Endothelial cell of umbilical vein (primary cell): ENCODE results near the gene TRIM2. TPM values are rescaled to one million over a fixed set of nuclear protein-coding genes. Genes with fewer than 3 reads are reported as not detected.

ENCODE experiments used
- BruUV-seq: library from RNA; stranded (reverse); fragments of 400-500 nt; replicated peaks from 2 replicates; lab custom pipeline; 2021; lab: Mats Ljungman, UMichigan
- CTCF ChIA-PET: fragments of 300-600, 350-600 bp; sonication (Branson Sonifier 250); formaldehyde crosslinking; loops from one replicate; lab custom pipeline; 2021; ENCODE audit warnings: antibody characterized with exemption, inconsistent platforms; lab: Charles Lee
- POLR2A ChIA-PET: fragments of 300-600, 350-600 bp; sonication (Branson Sonifier 250); formaldehyde crosslinking; loops from one replicate; lab custom pipeline; 2021; ENCODE audit warnings: antibody characterized with exemption, inconsistent platforms; lab: Charles Lee
- DNase-seq: peaks from one replicate; pipeline ENCODE4 v3.0.0-alpha.2; 2011; ENCODE audit warnings: low read depth, low spot score
- FAIRE-seq: peaks from 2 replicates; lab custom pipeline; 2011; peaks lifted over from hg19 to GRCh38; lab: Jason Lieb, UNC
- H2AFZ ChIP-seq: 2 replicates; pipeline ENCODE4 v1.6.0; 2012; ENCODE audit warnings: low read depth, low read length, control low read depth, inconsistent platforms
- H3K27ac ChIP-seq: 2 replicates; pipeline ENCODE4 v1.5.1; 2011; ENCODE audit warnings: low read depth, mild to moderate bottlenecking, control low read depth, low read length, moderate library complexity; ENCODE audit not compliant: insufficient read depth
- H3K27me3 ChIP-seq, 2 experiments: 2 replicates each; pipeline versions ENCODE4 v1.6.0 to v1.6.1; 2011; ENCODE audit warnings: low read length in 2 of 2, mixed read lengths in 1 of 2; ENCODE audit not compliant: control insufficient read depth in 2 of 2, insufficient read depth in 2 of 2
- H3K36me3 ChIP-seq, 2 experiments: 2 replicates in 1 of 2; 3 replicates in 1 of 2; pipeline ENCODE4 v1.5.1; 2011; ENCODE audit warnings: low read length in 2 of 2, mild to moderate bottlenecking in 1 of 2, moderate library complexity in 1 of 2; ENCODE audit not compliant: control insufficient read depth in 2 of 2, insufficient read depth in 2 of 2; ENCODE audit errors: extremely low read depth in 1 of 2
- H3K4me1 ChIP-seq: 3 replicates; pipeline ENCODE4 v1.5.1; 2011; ENCODE audit warnings: mild to moderate bottlenecking, low read length; ENCODE audit not compliant: control insufficient read depth, insufficient read depth; ENCODE audit errors: extremely low read depth
- H3K4me2 ChIP-seq: 2 replicates; pipeline ENCODE4 v1.6.1; 2011; ENCODE audit warnings: low read length, control low read depth, mixed read lengths; ENCODE audit not compliant: insufficient read depth
- H3K4me3 ChIP-seq, 3 experiments: fragments of 200-600 bp in 1 of 3; sonication (generic), shearing (Covaris generic) in 1 of 3; replicated peaks in 1 of 3; 2 replicates each; pipeline ENCODE4 v1.5.1; 2011 to 2016; ENCODE audit warnings: control low read depth in 3 of 3, low read length in 3 of 3, mild to moderate bottlenecking in 2 of 3, inconsistent platforms in 1 of 3, low read depth in 1 of 3, moderate library complexity in 1 of 3; ENCODE audit not compliant: insufficient read depth in 1 of 3
- H3K79me2 ChIP-seq: 2 replicates; pipeline ENCODE4 v1.6.0; 2012; ENCODE audit warnings: low read length, inconsistent platforms; ENCODE audit not compliant: control insufficient read depth, insufficient read depth
- H3K9ac ChIP-seq: replicated peaks from 2 replicates; pipeline ENCODE3; 2011; ENCODE audit warnings: low read length, control low read depth; ENCODE audit not compliant: insufficient read depth; ENCODE audit errors: extremely low read depth
- H3K9me1 ChIP-seq: replicated peaks from 3 replicates; pipeline ENCODE4 v1.6.0; 2011; ENCODE audit warnings: mild to moderate bottlenecking, low read length; ENCODE audit not compliant: control insufficient read depth, insufficient read depth; ENCODE audit errors: extremely low read depth
- H3K9me3 ChIP-seq: replicated peaks from 2 replicates; pipeline ENCODE4 v1.5.1; 2012; ENCODE audit warnings: low read length, inconsistent platforms; ENCODE audit not compliant: control insufficient read depth, insufficient read depth
- H4K20me1 ChIP-seq: replicated peaks from 2 replicates; pipeline ENCODE3; 2011; ENCODE audit warnings: mild to moderate bottlenecking, low read length; ENCODE audit not compliant: control insufficient read depth, insufficient read depth; ENCODE audit errors: extremely low read depth
- EZH2 ChIP-seq: IDR thresholded peaks from 2 replicates; pipeline ENCODE4 v1.6.1; 2012; ENCODE audit warnings: borderline replicate concordance, low read depth, mild to moderate bottlenecking, moderate library complexity, low read length, inconsistent platforms; ENCODE audit not compliant: severe bottlenecking
- FOS ChIP-seq: IDR thresholded peaks from 2 replicates; pipeline ENCODE4 v1.6.1; 2011; ENCODE audit warnings: mild to moderate bottlenecking, low read length, moderate library complexity, borderline replicate concordance; ENCODE audit not compliant: insufficient read depth
- GATA2 ChIP-seq: IDR thresholded peaks from 2 replicates; pipeline ENCODE4 v1.7.0; 2011; ENCODE audit warnings: low read depth, mild to moderate bottlenecking, moderate library complexity, mixed read lengths, low read length; ENCODE audit not compliant: insufficient read length, insufficient read depth
- JUN ChIP-seq: IDR thresholded peaks from 2 replicates; pipeline ENCODE4 v1.6.1; 2011; ENCODE audit warnings: borderline replicate concordance, low read depth; ENCODE audit not compliant: insufficient read length, insufficient read depth
- MYC ChIP-seq: IDR thresholded peaks from one replicate; pipeline ENCODE4 v1.6.1; 2011; ENCODE audit warnings: mild to moderate bottlenecking, low read depth, low read length
- POLR2A ChIP-seq: IDR thresholded peaks from 2 replicates; pipeline ENCODE4 v1.6.1; 2012; ENCODE audit warnings: low read depth, mild to moderate bottlenecking, control low read depth, low read length
- POLR2AphosphoS5 ChIP-seq: IDR thresholded peaks from 2 replicates; pipeline ENCODE4 v1.6.1; 2012; ENCODE audit warnings: low read depth, mild to moderate bottlenecking, control low read depth, low read length, moderate library complexity; ENCODE audit not compliant: insufficient read depth
- dilution Hi-C: fragments of 300-500 bp; cut with MboI; formaldehyde crosslinking; loops from one replicate; pipeline ENCODE4 v1.15.0; 2019; ENCODE audit warnings: low sequenced_read_pairs; ENCODE audit not compliant: extremely low pct_ligation_motif_present
- intact Hi-C: fragments of 100-400 bp; cut with micrococcal nuclease; formaldehyde crosslinking; loops from one replicate; pipeline ENCODE4 v1.10.0; 2022
- polyA plus RNA-seq, 4 experiments: library from polyadenylated mRNA; depleted of rRNA in 3 of 4; stranded (reverse) in 3 of 4; unstranded in 1 of 4; fragments of >200 nt; gene quantifications; 2 replicates each; pipeline versions ENCODE4 v1.2.1 to v1.2.3, GENCODE V29; 2011 to 2012; ENCODE audit warnings: missing spikeins in 1 of 4
- total RNA-seq: library from RNA; stranded (reverse); gene quantifications from 2 replicates; pipeline ENCODE4 v1.2.3, GENCODE V29; 2021
- TF ChIP-seq, protein P1 (sequence below): IDR thresholded peaks from 2 replicates; pipeline ENCODE4 v1.6.1; 2011; ENCODE audit not compliant: insufficient read depth, insufficient read length
- TF ChIP-seq, protein P2 (sequence below), 2 donors: IDR thresholded peaks; 1 replicate in 1 of 2; 2 replicates in 1 of 2; pipeline ENCODE4 v1.5.1; 2011; ENCODE audit warnings: low read length in 2 of 2, mild to moderate bottlenecking in 2 of 2, moderate library complexity in 2 of 2, control low read depth in 1 of 2, inconsistent platforms in 1 of 2, low read depth in 1 of 2; ENCODE audit not compliant: insufficient read depth in 1 of 2; ENCODE audit errors: extremely low read depth in 1 of 2

TRIM2 gene
- total and polyA plus RNA-seq, 2 donors (not counting 3 experiments of a cell fraction or from before 2014, with no cell fraction given) = 6.8 to 19.7 TPM

DNA sequence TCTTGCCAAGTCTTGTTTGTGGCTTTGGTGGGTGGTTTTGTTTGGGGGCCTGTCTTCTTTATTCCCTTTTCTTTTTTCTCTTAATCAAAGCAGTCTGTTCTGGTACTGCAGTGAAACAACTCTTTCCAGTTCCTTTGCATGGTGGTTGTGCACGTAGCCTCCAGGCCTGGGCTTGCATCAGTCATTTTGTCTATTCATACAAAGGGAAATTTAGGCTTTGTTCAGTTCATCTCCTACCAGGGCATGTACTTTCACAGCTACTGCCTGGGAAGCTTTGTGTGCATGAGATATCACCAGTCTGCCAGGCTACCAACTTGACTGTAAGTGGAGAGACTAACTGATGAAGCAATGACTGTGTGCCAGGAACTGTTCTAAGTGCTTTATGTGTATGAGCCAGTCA lies 8.5 kb downstream of the TRIM2 start:
- TF ChIP-seq, protein P1, sequence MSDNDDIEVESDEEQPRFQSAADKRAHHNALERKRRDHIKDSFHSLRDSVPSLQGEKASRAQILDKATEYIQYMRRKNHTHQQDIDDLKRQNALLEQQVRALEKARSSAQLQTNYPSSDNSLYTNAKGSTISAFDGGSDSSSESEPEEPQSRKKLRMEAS = no peak
- TF ChIP-seq GATA2 (no peak), EZH2 (no peak), FOS (no peak), POLR2A (no peak), MYC (no peak), POLR2AphosphoS5 (no peak), JUN (no peak)
- TF ChIP-seq, protein P2, sequence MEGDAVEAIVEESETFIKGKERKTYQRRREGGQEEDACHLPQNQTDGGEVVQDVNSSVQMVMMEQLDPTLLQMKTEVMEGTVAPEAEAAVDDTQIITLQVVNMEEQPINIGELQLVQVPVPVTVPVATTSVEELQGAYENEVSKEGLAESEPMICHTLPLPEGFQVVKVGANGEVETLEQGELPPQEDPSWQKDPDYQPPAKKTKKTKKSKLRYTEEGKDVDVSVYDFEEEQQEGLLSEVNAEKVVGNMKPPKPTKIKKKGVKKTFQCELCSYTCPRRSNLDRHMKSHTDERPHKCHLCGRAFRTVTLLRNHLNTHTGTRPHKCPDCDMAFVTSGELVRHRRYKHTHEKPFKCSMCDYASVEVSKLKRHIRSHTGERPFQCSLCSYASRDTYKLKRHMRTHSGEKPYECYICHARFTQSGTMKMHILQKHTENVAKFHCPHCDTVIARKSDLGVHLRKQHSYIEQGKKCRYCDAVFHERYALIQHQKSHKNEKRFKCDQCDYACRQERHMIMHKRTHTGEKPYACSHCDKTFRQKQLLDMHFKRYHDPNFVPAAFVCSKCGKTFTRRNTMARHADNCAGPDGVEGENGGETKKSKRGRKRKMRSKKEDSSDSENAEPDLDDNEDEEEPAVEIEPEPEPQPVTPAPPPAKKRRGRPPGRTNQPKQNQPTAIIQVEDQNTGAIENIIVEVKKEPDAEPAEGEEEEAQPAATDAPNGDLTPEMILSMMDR (IDR thresholded peaks at IDR 0.05; ENCODE audit: extremely low read depth in 1 of 2, insufficient read depth in 1 of 2, low read depth in 1 of 2, low read length in 2 of 2) = no peak
- no peaks in the 10 kb centered on the region for H3K9me1 ChIP-seq
- H3K79me2 ChIP-seq = no peaks in the 10 kb centered on the region
- no peak overlapping the region for H2AFZ ChIP-seq
- ChIA-PET CTCF (interaction anchor here (0.8 to 1.3 kb wide), 4 partner anchors 10 to 537 kb away, joined by 3 read pairs; no protein-coding TSS in a partner anchor), POLR2A (no interaction called here)
- dilution Hi-C loops = no loop called here
- no peaks in the 10 kb centered on the region for H4K20me1 ChIP-seq
- FAIRE-seq (no peak), DNase-seq (no peak)
- H3K9ac ChIP-seq = no peak overlapping the region
- intact Hi-C loops = no loop called here
- H3K4me2 ChIP-seq = no peak overlapping the region
- no peaks in the 10 kb centered on the region for H3K4me1 ChIP-seq
- no peak overlapping the region for H3K4me3 ChIP-seq
- no peak overlapping the region for H3K27ac ChIP-seq
- H3K9me3 ChIP-seq = no peaks in the 10 kb centered on the region
- H3K27me3 ChIP-seq = peaks cover 16 to 21% of the 10 kb centered on the region in 2 experiments
- no peaks in the 10 kb centered on the region for H3K36me3 ChIP-seq
- BruUV-seq = no TSS peak
